Neural progenitor cell (in vitro differentiated cells): Measurements from ENCODE around the gene MYB. TPM values are rescaled to one million over a fixed set of nuclear protein-coding genes. Genes with fewer than 3 reads are reported as not detected.

Source experiments
- DNase-seq: peaks from one replicate; pipeline ENCODE4 v3.0.0-alpha.2; 2016; ENCODE audit warnings: low spot score
- H2AFZ ChIP-seq: fragments of 200-600 bp; sonication (generic); replicated peaks from 2 replicates; pipeline ENCODE4 v1.6.1; 2016; ENCODE audit warnings: antibody characterized with exemption
- H3F3A ChIP-seq: fragments of 200-600 bp; sonication (generic); 2 replicates; pipeline ENCODE4 v1.6.1; 2016; ENCODE audit warnings: antibody characterized with exemption, low read depth
- H3K27ac ChIP-seq: fragments of 200-600 bp; sonication (generic); 2 replicates; pipeline ENCODE4 v1.5.1; 2016; ENCODE audit warnings: mild to moderate bottlenecking
- H3K27me3 ChIP-seq: fragments of 200-600 bp; sonication (generic); 2 replicates; pipeline ENCODE4 v1.6.1; 2016; ENCODE audit warnings: mild to moderate bottlenecking, moderate library complexity
- H3K36me3 ChIP-seq: fragments of 200-600 bp; sonication (generic); 2 replicates; pipeline ENCODE4 v1.5.1; 2016
- H3K4me1 ChIP-seq: fragments of 200-600 bp; sonication (generic); 2 replicates; pipeline ENCODE4 v1.6.1; 2016; ENCODE audit warnings: mixed run types
- H3K4me2 ChIP-seq: fragments of 200-600 bp; sonication (generic); 2 replicates; pipeline ENCODE4 v1.6.1; 2016
- H3K4me3 ChIP-seq: fragments of 200-600 bp; sonication (generic); 2 replicates; pipeline ENCODE4 v1.5.1; 2016
- H3K79me2 ChIP-seq: fragments of 200-600 bp; sonication (generic); 2 replicates; pipeline ENCODE4 v1.6.1; 2016; ENCODE audit warnings: low read depth
- H3K9ac ChIP-seq: fragments of 200-600 bp; sonication (generic); 2 replicates; pipeline ENCODE4 v1.6.1; 2016
- H3K9me3 ChIP-seq: fragments of 200-600 bp; sonication (generic); 2 replicates; pipeline ENCODE4 v1.5.1; 2016; ENCODE audit warnings: low read depth
- H4K20me1 ChIP-seq: fragments of 200-600 bp; sonication (generic); 2 replicates; pipeline ENCODE4 v1.6.1; 2016; ENCODE audit warnings: low read depth
- H3K27ac Mint-ChIP-seq: 3 replicates; pipeline ENCODE4 v1.8.0; 2021; ENCODE audit warnings: mixed read lengths
- H3K27me3 Mint-ChIP-seq: 2 replicates; pipeline ENCODE4 v1.8.0; 2022; ENCODE audit warnings: low read depth, mild to moderate bottlenecking, inconsistent platforms, moderate library complexity, mixed read lengths; ENCODE audit not compliant: insufficient read depth
- H3K36me3 Mint-ChIP-seq: 3 replicates; pipeline ENCODE4 v1.8.0; 2021; ENCODE audit warnings: mixed read lengths
- H3K4me1 Mint-ChIP-seq: 3 replicates; pipeline ENCODE4 v1.8.0; 2021; ENCODE audit warnings: mixed read lengths
- H3K4me3 Mint-ChIP-seq: 3 replicates; pipeline ENCODE4 v1.8.0; 2021; ENCODE audit warnings: mild to moderate bottlenecking, moderate library complexity, mixed read lengths
- H3K9me3 Mint-ChIP-seq: 3 replicates; pipeline ENCODE4 v1.8.0; 2020; ENCODE audit warnings: mixed read lengths
- EZH2 ChIP-seq: fragments of 200-600 bp; sonication (generic); IDR thresholded peaks from 2 replicates; pipeline ENCODE4 v1.6.1; 2017; ENCODE audit warnings: antibody characterized with exemption, mild to moderate bottlenecking, moderate library complexity
- EZH2phosphoT487 ChIP-seq: fragments of 200-600 bp; sonication (generic); IDR thresholded peaks from 2 replicates; pipeline ENCODE4 v1.6.1; 2017; ENCODE audit warnings: antibody characterized with exemption
- total RNA-seq: library from RNA; depleted of rRNA; stranded (reverse); fragments of >200 nt; gene quantifications from 2 replicates; pipeline ENCODE4 v1.2.3, GENCODE V29; 2015; ENCODE audit warnings: low replicate concordance
- TF ChIP-seq, protein P1 (sequence below): fragments of 200-600 bp; sonication (generic); IDR thresholded peaks from 2 replicates; pipeline ENCODE4 v1.5.1; 2017; ENCODE audit warnings: antibody characterized with exemption, mild to moderate bottlenecking

MYB gene
- total RNA-seq, 1 donor from 2014 or later, result 3.0 TPM

DNA sequence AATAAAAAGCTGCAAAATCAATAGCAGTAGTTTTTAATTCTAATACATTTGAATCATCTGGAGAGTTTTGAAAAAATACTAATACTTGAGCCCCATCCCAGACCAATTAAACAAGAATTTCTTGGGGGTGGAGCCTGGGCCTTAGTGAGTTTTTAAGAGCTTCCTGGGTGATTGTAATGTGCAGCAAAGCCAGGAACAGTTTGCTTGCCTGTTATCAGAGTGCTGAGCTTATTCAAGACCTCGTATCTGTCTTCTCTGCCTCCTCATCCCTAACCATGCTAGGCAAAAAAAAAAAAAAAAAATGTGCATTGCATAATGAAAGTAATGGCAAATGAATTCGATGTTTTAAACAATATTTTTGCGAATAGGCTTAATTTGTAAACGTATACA lies 36.4 kb upstream of the MYB start:
- Histone ChIP-seq H3K9ac (no peak overlapping the region), H3K4me1 (peaks cover 11% of the 10 kb centered on the region), H3K27ac (no peak overlapping the region), H3F3A (peaks cover under 1% of the 10 kb centered on the region), H2AFZ (peak overlapping the region; percentile 15), H3K9me3 (no peaks in the 10 kb centered on the region), H3K36me3 (no peaks in the 10 kb centered on the region), H3K4me3 (no peak overlapping the region), H3K27me3 (no peaks in the 10 kb centered on the region), H3K4me2 (no peak overlapping the region), H4K20me1 (no peaks in the 10 kb centered on the region), H3K79me2 (no peaks in the 10 kb centered on the region)
- Mint-ChIP-seq H3K27ac (no peak overlapping the region), H3K4me1 (peaks cover 8% of the 10 kb centered on the region), H3K27me3 (peaks cover 2% of the 10 kb centered on the region), H3K4me3 (no peak overlapping the region), H3K9me3 (no peaks in the 10 kb centered on the region), H3K36me3 (no peaks in the 10 kb centered on the region)
- no peak for DNase-seq
- TF ChIP-seq EZH2 (no peak), EZH2phosphoT487 (no peak)
- TF ChIP-seq, protein P1, sequence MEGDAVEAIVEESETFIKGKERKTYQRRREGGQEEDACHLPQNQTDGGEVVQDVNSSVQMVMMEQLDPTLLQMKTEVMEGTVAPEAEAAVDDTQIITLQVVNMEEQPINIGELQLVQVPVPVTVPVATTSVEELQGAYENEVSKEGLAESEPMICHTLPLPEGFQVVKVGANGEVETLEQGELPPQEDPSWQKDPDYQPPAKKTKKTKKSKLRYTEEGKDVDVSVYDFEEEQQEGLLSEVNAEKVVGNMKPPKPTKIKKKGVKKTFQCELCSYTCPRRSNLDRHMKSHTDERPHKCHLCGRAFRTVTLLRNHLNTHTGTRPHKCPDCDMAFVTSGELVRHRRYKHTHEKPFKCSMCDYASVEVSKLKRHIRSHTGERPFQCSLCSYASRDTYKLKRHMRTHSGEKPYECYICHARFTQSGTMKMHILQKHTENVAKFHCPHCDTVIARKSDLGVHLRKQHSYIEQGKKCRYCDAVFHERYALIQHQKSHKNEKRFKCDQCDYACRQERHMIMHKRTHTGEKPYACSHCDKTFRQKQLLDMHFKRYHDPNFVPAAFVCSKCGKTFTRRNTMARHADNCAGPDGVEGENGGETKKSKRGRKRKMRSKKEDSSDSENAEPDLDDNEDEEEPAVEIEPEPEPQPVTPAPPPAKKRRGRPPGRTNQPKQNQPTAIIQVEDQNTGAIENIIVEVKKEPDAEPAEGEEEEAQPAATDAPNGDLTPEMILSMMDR, result no peak

DNA sequence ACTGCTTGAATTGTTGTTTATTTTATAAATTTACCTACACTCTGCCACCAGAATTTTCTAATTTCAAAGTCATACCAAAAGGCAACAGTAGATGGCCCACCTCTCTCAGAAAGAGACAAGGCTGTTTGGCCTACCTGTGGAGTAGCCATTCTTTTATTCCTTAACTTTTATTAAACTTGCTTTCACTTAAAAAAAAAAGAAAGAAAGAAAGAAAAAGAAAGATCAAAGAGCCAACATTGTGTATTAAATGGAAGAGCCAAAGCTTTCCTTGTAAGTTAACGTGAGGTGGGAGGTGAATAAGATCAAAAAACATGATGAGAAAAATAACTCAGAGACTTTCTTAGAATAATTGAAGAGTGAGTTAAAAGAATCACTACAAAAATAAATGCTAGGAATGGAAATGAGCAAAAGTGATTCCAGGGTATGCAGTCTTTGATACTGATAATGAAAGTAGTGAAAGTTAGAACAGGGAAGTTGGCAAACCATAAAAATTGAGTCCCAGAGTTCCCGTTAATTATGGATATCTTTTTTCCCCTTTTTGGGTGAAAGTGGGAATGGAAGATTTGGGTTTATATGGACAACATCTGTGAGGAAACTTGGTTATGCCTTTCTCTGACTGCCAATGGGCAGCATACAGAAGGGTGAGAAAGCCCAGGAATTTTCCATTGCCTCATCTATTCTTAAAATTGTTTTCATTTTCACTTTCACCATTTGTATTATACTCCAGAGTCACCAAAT lies 35.9 kb upstream of the MYB start:
- Histone ChIP-seq H3K9me3 (no peaks in the 10 kb centered on the region), H3K27me3 (no peaks in the 10 kb centered on the region), H3K4me1 (peaks cover 11% of the 10 kb centered on the region), H3K27ac (no peak overlapping the region), H3K4me2 (no peak overlapping the region), H3K79me2 (no peaks in the 10 kb centered on the region), H2AFZ (no peak overlapping the region), H3K36me3 (no peaks in the 10 kb centered on the region), H3K9ac (no peak overlapping the region), H4K20me1 (no peaks in the 10 kb centered on the region), H3F3A (no peaks in the 10 kb centered on the region), H3K4me3 (no peak overlapping the region)
- H3K27me3 Mint-ChIP-seq, result peaks cover 2% of the 10 kb centered on the region
- peak; percentile 42 for DNase-seq
- TF ChIP-seq, protein P1, result peak; percentile 84
- TF ChIP-seq EZH2, result no peak
- TF ChIP-seq EZH2phosphoT487, result no peak
- no peaks in the 10 kb centered on the region for H3K36me3 Mint-ChIP-seq
- peaks cover 8% of the 10 kb centered on the region for H3K4me1 Mint-ChIP-seq
- no peaks in the 10 kb centered on the region for H3K9me3 Mint-ChIP-seq
- H3K27ac Mint-ChIP-seq, result no peak overlapping the region
- H3K4me3 Mint-ChIP-seq, result no peak overlapping the region

DNA sequence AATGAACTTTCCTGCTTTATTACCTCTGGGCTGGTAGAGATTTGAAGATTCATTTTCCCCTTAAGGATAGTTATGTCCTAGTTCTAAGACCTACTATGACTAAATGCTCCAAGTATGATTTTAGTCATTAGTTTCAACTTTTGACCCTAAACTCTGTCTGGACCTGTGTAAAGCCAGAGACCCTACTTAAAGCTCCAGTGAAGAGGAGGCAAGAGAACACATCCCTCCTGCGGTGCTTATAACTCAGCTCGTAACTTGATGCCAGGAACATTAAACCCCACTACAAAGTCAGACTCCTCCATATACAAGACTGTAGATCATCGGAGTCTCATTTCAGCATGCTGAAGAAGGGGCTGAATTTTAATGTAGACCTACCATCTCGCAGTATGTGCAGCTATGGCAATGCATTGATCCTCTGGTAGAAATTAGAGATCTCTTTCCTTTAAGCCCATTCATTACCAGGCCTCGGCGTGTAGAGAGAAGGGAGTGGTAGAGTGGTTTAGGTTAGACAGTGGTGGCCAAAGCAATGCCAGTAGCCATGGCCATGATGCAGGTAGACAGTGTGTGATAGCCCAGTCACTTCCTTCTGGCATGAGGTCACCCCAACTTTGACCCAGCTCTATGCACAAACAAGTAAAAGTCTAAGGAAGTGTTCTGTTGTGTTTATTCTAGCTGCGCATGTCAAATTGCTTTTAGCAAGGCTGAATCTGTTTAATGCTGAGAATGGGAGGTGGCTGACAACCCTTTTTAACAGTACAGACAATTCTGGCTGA lies 34.8 kb upstream of the MYB start:
- Histone ChIP-seq H3F3A (no peaks in the 10 kb centered on the region), H3K4me1 (peaks cover 11% of the 10 kb centered on the region), H3K4me3 (no peak overlapping the region), H2AFZ (peak overlapping the region; percentile 33), H3K27ac (no peak overlapping the region), H3K27me3 (no peaks in the 10 kb centered on the region), H4K20me1 (no peaks in the 10 kb centered on the region), H3K9me3 (no peaks in the 10 kb centered on the region), H3K4me2 (no peak overlapping the region), H3K9ac (no peak overlapping the region), H3K79me2 (no peaks in the 10 kb centered on the region), H3K36me3 (no peaks in the 10 kb centered on the region)
- TF ChIP-seq, protein P1, result no peak
- TF ChIP-seq EZH2phosphoT487, result no peak
- no peak for TF ChIP-seq EZH2
- H3K4me1 Mint-ChIP-seq, result peaks cover 8% of the 10 kb centered on the region
- DNase-seq, result peak; percentile 30
- H3K36me3 Mint-ChIP-seq, result no peaks in the 10 kb centered on the region
- no peak overlapping the region for H3K4me3 Mint-ChIP-seq
- peak overlapping the region; percentile 69 for H3K27ac Mint-ChIP-seq
- no peaks in the 10 kb centered on the region for H3K9me3 Mint-ChIP-seq
- peaks cover 2% of the 10 kb centered on the region for H3K27me3 Mint-ChIP-seq
